Aorta (tissue), 5 donors: ENCODE results near the gene DENND2D. TPM values are rescaled to one million over a fixed set of nuclear protein-coding genes. Genes with fewer than 3 reads are reported as not detected.

Experiments used
- ATAC-seq: fragments of 200-7000 bp; cut with Tn5 transposase; one replicate; pipeline ENCODE4 v1.9.1; 2022; ENCODE audit warnings: moderate library complexity; ENCODE audit not compliant: low FRiP score
- DNase-seq, 2 donors: peaks; one replicate each; pipeline ENCODE4 v3.0.0-alpha.2; 2020
- H3K27ac ChIP-seq, 2 donors: one replicate each; pipeline ENCODE4 v1.5.1; 2013; ENCODE audit warnings: low read length in 2 of 2, mild to moderate bottlenecking in 2 of 2, moderate library complexity in 2 of 2, control low read depth in 1 of 2, inconsistent platforms in 1 of 2, low read depth in 1 of 2
- H3K27me3 ChIP-seq, 2 donors: one replicate each; pipeline ENCODE4 v1.6.1; 2013; ENCODE audit warnings: control low read depth in 1 of 2, low read length in 1 of 2, mild to moderate bottlenecking in 1 of 2, moderate library complexity in 1 of 2; ENCODE audit not compliant: insufficient read depth in 2 of 2, control insufficient read depth in 1 of 2
- H3K36me3 ChIP-seq, 2 donors: one replicate each; pipeline ENCODE4 v1.6.1; 2013; ENCODE audit warnings: control low read depth in 1 of 2, low read length in 1 of 2, mild to moderate bottlenecking in 1 of 2; ENCODE audit not compliant: insufficient read depth in 2 of 2, control insufficient read depth in 1 of 2
- H3K4me1 ChIP-seq, 2 donors: one replicate each; pipeline ENCODE4 v1.6.1; 2013; ENCODE audit warnings: low read length in 2 of 2, control low read depth in 1 of 2, mild to moderate bottlenecking in 1 of 2, moderate library complexity in 1 of 2; ENCODE audit not compliant: insufficient read depth in 2 of 2, control insufficient read depth in 1 of 2
- H3K4me3 ChIP-seq, 2 donors: one replicate each; pipeline ENCODE4 v1.5.1; 2013; ENCODE audit warnings: low read length in 2 of 2, control low read depth in 1 of 2, mild to moderate bottlenecking in 1 of 2
- H3K9me3 ChIP-seq: one replicate; pipeline ENCODE4 v1.6.1; 2013; ENCODE audit warnings: mild to moderate bottlenecking, low read length; ENCODE audit not compliant: control insufficient read depth
- WGBS, 2 donors: extraction: QIAGEN DNeasy Blood & Tissue Kit; methylation state at CpG; one replicate each; pipeline ENCODE4 v1.1.7; 2013; 5-methylcytosine and 5-hydroxymethylcytosine counted together
- intact Hi-C, 2 donors: fragments of 100-400 bp; cut with DNase I; formaldehyde crosslinking; loops; one replicate each; pipeline versions ENCODE4 v1.14.2 to v1.15.0; 2022
- polyA plus RNA-seq, 2 donors: library from polyadenylated mRNA; stranded (reverse); fragments of 200-250 nt; gene quantifications; one replicate each; pipeline ENCODE4 v1.2.3, GENCODE V29; 2013
- total RNA-seq, 2 donors: library from RNA; stranded (reverse); fragmentation: NEBNext Ultra II Directional; extraction: Animal tissue kit (Norgen Biotek cat#: 25700); gene quantifications; one replicate each; pipeline ENCODE4 v1.2.1, GENCODE V29; 2021
- donor health status: healthy with polysubstance abuse.
- donor health status: Bipolar disorder and iron deficiency.
- donor health status: DM: no; HTN: no; CAD: no.
- donor health status: DM: no; HTN: no; CAD: no.
- donor health status: DM: yes; HTN: yes; CAD: no.

DENND2D gene
- total and polyA plus RNA-seq, 4 donors: 0.77 to 20.3 (median 15.0) TPM

- H3K36me3 ChIP-seq: no peaks in the 10 kb centered on the region
These were observed 20.4 kb downstream of the DENND2D start for GRCh38 chr1:111179968-111180533.

GRCh38 chr1:111176678-111177077 is 23.8 kb downstream of the DENND2D start:
- Histone ChIP-seq H3K27ac (no peak overlapping the region), H3K36me3 (peaks cover 0 to 4% of the 10 kb centered on the region in 2 donors), H3K27me3 (no peaks in the 10 kb centered on the region), H3K4me1 (no peaks in the 10 kb centered on the region), H3K9me3 (no peaks in the 10 kb centered on the region), H3K4me3 (no peak overlapping the region)
- DNase-seq: no peak
- whole genome bisulfite sequencing, 2 donors: 65 to 78% methylated on average over 1 of the region's 1 CpG
- intact Hi-C loops: no loop called here
- no peak for ATAC-seq

More at GRCh38 chr1:111179968-111180533, 20.4 kb downstream of the DENND2D start:
- ATAC-seq: no peak
- DNase-seq: no peak
- Histone ChIP-seq H3K27me3 (no peaks in the 10 kb centered on the region), H3K9me3 (no peaks in the 10 kb centered on the region), H3K4me1 (no peaks in the 10 kb centered on the region), H3K4me3 (no peak overlapping the region), H3K27ac (no peak overlapping the region)
- intact Hi-C loops: no loop called here

- no peak for DNase-seq
- WGBS, 2 donors: 85 to 87% methylated on average over 3 of the region's 3 CpGs
- Histone ChIP-seq H3K27ac (no peak overlapping the region), H3K4me1 (no peaks in the 10 kb centered on the region), H3K27me3 (no peaks in the 10 kb centered on the region), H3K36me3 (peaks cover 0 to 4% of the 10 kb centered on the region in 2 donors), H3K4me3 (no peak overlapping the region), H3K9me3 (no peaks in the 10 kb centered on the region)
- intact Hi-C loops: no loop called here
- no peak for ATAC-seq
These were observed 25.1 kb downstream of the DENND2D start for GRCh38 chr1:111175349-111175748.

- H3K9me3 ChIP-seq: no peaks in the 10 kb centered on the region
- no peaks in the 10 kb centered on the region for H3K4me1 ChIP-seq
- ATAC-seq: no peak
- intact Hi-C loops: no loop called here
- H3K27me3 ChIP-seq: no peaks in the 10 kb centered on the region
- peaks cover 0 to 4% of the 10 kb centered on the region in 2 donors for H3K36me3 ChIP-seq
- no peak overlapping the region for H3K4me3 ChIP-seq
- H3K27ac ChIP-seq: no peak overlapping the region
- no peak for DNase-seq
These were observed 26.4 kb downstream of the DENND2D start for GRCh38 chr1:111174070-111174469.

GRCh38 chr1:111172463-111172862 is 28.0 kb downstream of the DENND2D start:
- intact Hi-C loops: no loop called here
- no peak for DNase-seq
- Histone ChIP-seq H3K9me3 (no peaks in the 10 kb centered on the region), H3K4me3 (no peak overlapping the region), H3K27me3 (no peaks in the 10 kb centered on the region), H3K4me1 (no peaks in the 10 kb centered on the region), H3K27ac (no peak overlapping the region), H3K36me3 (peaks cover 0 to 4% of the 10 kb centered on the region in 2 donors)
- ATAC-seq: no peak

GRCh38 chr1:111164151-111164550 is 36.3 kb downstream of the DENND2D start:
- no peak for DNase-seq
- Histone ChIP-seq H3K36me3 (peaks cover 0 to 2% of the 10 kb centered on the region in 2 donors), H3K4me1 (no peaks in the 10 kb centered on the region), H3K27me3 (no peaks in the 10 kb centered on the region), H3K4me3 (no peak overlapping the region), H3K27ac (no peak overlapping the region), H3K9me3 (no peaks in the 10 kb centered on the region)
- ATAC-seq: no peak
- intact Hi-C loops: no loop called here
- WGBS, 2 donors: 93 to 94% methylated on average over 2 of the region's 2 CpGs

GRCh38 chr1:111163363-111163762 is 37.1 kb downstream of the DENND2D start:
- Histone ChIP-seq H3K9me3 (no peaks in the 10 kb centered on the region), H3K36me3 (peaks cover 0 to 2% of the 10 kb centered on the region in 2 donors), H3K27ac (no peak overlapping the region), H3K4me1 (no peaks in the 10 kb centered on the region), H3K4me3 (no peak overlapping the region), H3K27me3 (no peaks in the 10 kb centered on the region)
- ATAC-seq: no peak
- intact Hi-C loops: no loop called here
- 93 to 94% methylated on average over 4 of the region's 4 CpGs for WGBS, 2 donors
- no peak for DNase-seq

- H3K27me3 ChIP-seq: no peaks in the 10 kb centered on the region
- no peak overlapping the region for H3K4me3 ChIP-seq
- no peak overlapping the region for H3K27ac ChIP-seq
- no peaks in the 10 kb centered on the region for H3K4me1 ChIP-seq
- ATAC-seq (no peak), DNase-seq (no peak)
- peaks cover 0 to 2% of the 10 kb centered on the region in 2 donors for H3K36me3 ChIP-seq
- intact Hi-C loops: no loop called here
- 96 to 97% methylated on average over 2 of the region's 2 CpGs for WGBS, 2 donors
- H3K9me3 ChIP-seq: no peaks in the 10 kb centered on the region
These were observed 38.0 kb downstream of the DENND2D start for GRCh38 chr1:111162488-111162880.

- DNase-seq: no peak
- no peak for ATAC-seq
- intact Hi-C loops: no loop called here
These were observed 38.5 kb downstream of the DENND2D start for GRCh38 chr1:111161843-111162487.

More at GRCh38 chr1:111161843-111162487, 38.5 kb downstream of the DENND2D start:
- Histone ChIP-seq H3K27ac (no peak overlapping the region), H3K27me3 (no peaks in the 10 kb centered on the region), H3K36me3 (peaks cover 0 to 2% of the 10 kb centered on the region in 2 donors), H3K4me1 (no peaks in the 10 kb centered on the region), H3K4me3 (no peak overlapping the region), H3K9me3 (no peaks in the 10 kb centered on the region)
- WGBS, 2 donors: 56 to 72% methylated on average over 1 of the region's 1 CpG
